IPS-NIHi7 (cell line): Measurements from ENCODE around the gene ABCC8.
"Not testable (repeated sequence)": the region's sequence is repeated elsewhere in the genome, so short reads cannot be mapped to it uniquely, and the experiment has no call there.

ENCODE experiments used
- DNase-seq: peaks from one replicate; pipeline ENCODE4 v3.0.0; 2012; ENCODE audit warnings: mixed read lengths; ENCODE audit errors: extremely low spot score

ABCC8 gene

GRCh38 chr11:17428925-17429324, 47.7 kb downstream of the ABCC8 start:
- DNase-seq, result no peak

- DNase-seq, result no peak
Observed at GRCh38 chr11:17428261-17428660, 48.4 kb downstream of the ABCC8 start.

GRCh38 chr11:17426233-17426632, 50.4 kb downstream of the ABCC8 start:
- not testable (repeated sequence) for DNase-seq

DNA sequence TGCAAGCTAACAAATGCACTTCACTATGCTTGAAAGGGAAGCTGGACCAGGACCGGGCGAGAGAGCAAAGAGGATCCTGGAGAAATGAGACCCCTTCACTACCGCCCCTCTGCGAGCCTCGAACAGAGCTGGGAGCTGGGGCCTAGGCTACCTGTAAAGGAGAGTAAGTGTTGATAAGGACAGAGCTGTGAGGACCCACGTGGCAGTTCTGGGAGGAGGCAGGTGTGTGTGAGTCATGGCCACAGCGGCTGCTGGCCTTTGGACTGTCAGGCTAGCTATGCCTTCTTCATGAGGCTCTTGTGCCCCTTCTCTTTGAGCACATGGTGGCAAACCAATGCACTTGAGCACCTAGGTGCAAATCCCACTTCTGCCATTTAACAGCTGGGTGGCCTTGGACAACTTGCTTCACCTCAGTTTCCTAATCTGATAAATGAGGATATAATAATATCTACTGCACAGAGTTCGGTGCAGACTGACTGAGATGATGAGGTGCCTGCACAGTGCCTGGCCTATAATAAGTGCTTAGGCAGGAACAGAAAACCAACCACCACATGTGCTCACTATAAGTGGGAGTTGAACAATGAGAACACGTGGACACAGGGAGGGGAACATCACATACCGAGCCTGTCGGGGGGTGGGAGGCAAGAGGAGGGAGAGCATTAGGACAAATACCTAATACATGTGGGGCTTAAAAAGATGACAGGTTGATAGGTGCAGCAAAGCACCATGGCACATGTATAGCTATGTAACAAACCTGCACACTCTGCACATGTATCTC, 52.9 kb downstream of the ABCC8 start:
- DNase-seq, result no peak

DNA sequence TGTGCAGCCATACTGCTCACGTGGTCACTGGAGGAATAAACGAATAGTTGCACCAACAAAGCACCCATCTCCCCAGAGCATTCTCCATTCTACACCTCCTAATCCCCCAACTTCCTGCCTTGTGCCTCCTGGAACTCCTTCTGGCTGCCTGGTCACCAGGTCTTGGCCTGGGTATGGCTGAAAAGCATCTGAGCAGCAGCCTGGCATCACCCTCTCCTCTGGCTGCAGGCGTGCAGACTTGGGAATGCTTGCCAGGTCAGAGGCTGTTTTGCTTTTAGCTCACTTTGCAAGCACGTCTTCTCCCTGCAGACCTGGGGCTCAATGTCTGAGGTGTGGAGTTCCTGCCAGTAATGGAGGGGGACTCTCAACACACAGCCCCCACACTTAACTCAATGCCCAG, 54.9 kb downstream of the ABCC8 start:
- DNase-seq, result no peak

DNA sequence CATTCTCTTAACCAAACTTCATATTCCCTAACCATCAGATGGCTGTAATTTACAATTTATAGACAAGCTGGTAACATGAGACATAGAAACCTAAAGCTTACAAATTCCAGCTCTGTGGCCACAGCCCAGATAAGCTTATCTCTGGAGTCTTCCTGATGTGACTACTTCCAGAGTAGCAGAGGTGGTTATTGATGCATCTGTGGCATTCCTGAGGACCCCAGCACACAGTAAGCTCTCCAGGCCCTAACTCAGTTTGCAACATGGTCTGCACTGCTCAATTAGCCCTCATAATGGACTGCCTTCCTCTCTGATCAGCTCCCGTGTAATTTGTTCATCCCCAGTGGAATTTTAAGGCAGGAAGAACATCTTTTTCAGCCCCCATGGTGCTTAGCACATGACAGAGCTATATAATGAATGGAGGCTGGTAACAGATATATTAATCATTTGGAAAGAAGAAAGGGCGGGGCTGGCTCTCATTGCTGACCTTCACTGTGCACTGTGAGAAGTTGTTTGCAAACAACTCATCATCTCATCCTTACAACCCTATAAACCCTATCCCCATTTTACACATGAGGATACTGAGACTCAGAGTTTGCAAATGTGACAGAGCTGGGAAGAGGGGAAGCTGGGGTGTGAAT, 58.1 kb downstream of the ABCC8 start:
- DNase-seq, result no peak

DNA sequence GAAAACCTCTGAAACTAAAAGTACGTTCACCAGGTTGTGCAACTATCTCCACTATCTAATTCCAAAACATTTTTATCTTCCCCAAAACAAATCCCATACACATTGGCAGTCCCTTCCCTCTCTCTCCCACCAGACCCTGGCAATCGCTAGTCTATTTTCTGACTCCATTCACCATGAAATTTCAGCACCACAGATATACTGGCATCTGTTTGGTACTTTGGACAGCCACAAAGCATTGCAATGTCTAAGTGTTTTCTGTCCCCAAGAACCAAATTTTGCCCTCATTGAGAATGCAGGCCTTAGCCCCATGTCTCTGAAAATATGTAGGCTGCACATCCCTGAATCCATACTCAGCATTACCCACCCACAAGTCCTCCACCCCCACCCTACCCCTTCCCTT, 60.2 kb downstream of the ABCC8 start:
- DNase-seq, result no peak

- DNase-seq, result no peak
Observed at GRCh38 chr11:17415523-17416104, 61.0 kb downstream of the ABCC8 start.

DNA sequence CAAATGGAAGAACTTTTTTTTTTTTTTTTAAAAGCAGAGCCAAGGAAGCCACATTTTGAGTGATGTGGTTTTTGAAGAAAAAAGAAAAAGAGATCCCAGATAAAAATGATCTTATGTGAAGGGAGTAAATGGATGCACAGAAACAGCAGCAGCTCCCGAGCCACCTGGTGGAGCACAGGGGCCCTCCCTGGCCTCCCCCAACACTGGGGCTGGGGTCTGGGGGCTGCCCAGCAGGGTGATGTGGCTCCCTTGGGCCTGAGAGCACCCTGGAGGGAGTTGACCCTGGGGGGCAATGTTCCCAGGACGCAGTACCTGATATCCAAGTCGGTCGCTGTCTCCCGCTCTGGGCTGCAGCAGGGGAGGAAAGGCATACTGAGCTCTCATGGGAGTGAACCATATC, 61.7 kb downstream of the ABCC8 start:
- DNase-seq, result no peak

DNA sequence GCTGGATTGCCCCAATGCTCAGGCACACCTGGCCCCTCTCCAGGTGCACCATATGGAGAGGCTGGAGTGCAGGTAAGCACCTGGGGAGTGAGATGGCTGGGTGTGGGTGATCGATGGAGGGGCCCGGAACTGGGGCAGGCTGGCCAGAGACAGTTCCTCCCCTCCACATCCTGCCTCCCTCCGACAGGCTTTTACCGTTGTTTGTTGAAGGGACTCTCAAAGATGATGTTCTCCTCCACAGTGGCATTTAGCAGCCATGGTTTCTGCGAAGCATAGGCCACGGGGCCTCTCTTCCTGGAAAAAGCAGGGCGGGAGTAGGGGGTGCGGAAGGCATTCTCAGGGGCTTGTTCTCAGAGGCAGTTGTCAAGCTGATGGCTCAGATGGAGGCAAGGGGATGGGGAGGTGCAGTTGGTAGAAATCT, 62.3 kb downstream of the ABCC8 start:
- DNase-seq, result no peak

DNA sequence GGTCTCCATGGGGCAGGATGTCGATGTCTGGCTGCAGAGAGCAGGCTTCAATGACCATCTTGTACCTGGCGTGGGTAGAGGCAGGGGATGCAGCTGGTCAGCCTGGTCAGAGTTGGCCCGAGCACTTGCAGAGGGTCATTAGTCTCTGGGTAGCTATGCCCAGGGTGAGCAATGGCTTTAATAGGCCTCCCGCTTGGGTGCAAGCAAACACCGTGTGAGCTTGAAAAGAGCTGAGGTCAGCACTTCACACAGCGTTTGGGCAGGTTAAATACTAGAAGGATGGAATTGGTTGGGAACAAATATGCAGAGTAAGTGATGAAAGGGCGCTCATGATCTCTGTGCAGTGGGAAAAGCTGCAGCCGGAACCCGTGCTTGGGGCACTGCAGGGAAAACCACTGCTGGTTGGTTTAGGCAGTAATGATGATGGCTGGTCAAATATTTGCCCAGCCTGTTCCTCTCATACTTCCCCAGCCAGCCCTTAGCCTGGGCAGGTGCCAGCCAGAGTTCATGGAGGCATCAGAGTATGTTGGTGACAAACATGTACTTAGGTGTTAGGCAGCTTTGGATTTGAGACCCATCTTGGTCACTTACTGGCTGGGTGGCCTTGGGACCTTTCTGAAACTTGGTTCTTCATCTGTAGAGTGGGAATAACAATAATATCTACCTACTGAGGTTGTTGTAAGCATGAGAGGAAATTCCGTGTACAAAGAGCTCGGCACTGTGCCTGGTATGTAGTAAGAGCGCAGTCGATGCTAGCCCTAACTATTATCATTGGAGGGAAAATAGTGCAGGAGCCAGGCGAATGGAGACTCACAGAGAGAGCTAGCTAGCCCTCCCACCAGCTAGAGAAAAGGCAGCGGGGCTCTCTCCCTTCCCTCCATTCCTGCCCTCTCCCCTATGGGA, 63.0 kb downstream of the ABCC8 start:
- DNase-seq, result no peak

- no peak for DNase-seq
Observed at GRCh38 chr11:17412488-17413180, 64.0 kb downstream of the ABCC8 start.

GRCh38 chr11:17411418-17411817, 65.2 kb downstream of the ABCC8 start:
- DNase-seq, result no peak

- DNase-seq, result no peak
Observed at GRCh38 chr11:17410606-17411379, 65.9 kb downstream of the ABCC8 start.

DNA sequence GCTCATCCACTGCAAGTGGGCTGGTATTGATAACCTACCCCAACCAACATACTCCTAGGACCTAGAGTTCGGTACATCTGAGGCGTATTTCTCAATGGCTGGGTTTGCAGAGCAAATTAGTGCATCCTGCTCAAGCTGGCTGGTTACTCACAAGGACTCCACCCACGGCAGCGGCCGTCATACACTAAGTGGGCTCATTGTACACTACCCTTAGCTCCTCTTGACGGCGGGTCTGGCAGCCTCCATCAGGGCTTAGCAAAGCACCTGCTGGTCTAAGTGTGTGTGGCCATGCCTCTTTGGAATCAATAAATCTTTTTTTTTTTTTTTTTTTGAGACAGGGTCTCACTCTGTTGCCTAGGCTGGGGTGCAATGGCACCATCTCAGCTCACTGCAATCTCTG, 68.0 kb downstream of the ABCC8 start:
- no peak for DNase-seq

DNA sequence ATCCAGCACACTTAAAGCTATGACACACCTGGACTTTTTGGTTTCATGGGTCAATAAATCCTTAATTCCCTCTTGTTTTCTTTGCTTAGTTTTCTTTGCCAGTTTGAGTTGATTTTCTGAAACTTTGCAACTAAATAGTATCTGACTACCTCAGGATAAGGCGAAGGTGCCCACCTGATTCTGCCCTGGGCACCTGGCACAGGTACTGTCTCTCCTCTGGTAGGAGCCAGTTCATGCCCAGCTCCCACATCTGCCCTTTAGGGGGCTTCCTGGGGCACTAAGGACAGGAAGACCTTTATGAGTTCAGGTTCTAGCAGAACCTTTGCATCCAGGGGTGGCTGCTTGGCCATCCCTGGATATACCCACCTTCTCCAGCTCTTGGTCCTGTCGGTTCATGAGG, 68.6 kb downstream of the ABCC8 start:
- no peak for DNase-seq

DNA sequence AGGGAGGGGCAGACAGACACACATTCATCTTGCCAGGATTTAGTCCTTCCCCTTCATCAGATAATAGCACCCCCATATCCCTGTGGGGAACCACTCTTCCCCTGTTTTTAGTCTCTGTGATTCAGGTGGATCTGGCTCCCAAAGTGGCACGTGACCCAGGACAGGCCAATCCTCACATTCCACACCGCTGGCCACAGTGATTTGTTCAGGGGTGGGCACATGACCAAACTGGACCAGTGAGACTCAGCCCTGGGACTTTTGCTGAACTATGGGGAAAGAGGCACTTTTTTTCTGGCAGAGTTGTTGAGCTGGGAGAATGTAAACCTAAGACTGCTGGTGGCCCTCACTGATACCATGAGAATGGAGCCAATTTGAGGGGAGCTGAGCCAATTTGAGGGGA, 69.1 kb downstream of the ABCC8 start:
- no peak for DNase-seq

- DNase-seq, result no peak
Observed at GRCh38 chr11:17406818-17407149, 69.9 kb downstream of the ABCC8 start.

- no peak for DNase-seq
Observed at GRCh38 chr11:17406082-17406817, 70.4 kb downstream of the ABCC8 start.
